ENCODE data around the gene VARS2.
"Not testable (repeated sequence)": the region's sequence is repeated elsewhere in the genome, so short reads cannot be mapped to it uniquely, and the experiment has no call there.

GRCh38 chr6:30924040-30924627 lies 10.1 kb downstream of the VARS2 start:
- TF ChIP-seq, protein P1, sequence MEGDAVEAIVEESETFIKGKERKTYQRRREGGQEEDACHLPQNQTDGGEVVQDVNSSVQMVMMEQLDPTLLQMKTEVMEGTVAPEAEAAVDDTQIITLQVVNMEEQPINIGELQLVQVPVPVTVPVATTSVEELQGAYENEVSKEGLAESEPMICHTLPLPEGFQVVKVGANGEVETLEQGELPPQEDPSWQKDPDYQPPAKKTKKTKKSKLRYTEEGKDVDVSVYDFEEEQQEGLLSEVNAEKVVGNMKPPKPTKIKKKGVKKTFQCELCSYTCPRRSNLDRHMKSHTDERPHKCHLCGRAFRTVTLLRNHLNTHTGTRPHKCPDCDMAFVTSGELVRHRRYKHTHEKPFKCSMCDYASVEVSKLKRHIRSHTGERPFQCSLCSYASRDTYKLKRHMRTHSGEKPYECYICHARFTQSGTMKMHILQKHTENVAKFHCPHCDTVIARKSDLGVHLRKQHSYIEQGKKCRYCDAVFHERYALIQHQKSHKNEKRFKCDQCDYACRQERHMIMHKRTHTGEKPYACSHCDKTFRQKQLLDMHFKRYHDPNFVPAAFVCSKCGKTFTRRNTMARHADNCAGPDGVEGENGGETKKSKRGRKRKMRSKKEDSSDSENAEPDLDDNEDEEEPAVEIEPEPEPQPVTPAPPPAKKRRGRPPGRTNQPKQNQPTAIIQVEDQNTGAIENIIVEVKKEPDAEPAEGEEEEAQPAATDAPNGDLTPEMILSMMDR (IDR thresholded peaks at IDR 0.05), result not testable (repeated sequence)
- TF ChIP-seq POLR2A (IDR thresholded peaks at IDR 0.05), result not testable (repeated sequence)
